Measurements from ENCODE around the gene DDA1.

DDA1 gene

DNA sequence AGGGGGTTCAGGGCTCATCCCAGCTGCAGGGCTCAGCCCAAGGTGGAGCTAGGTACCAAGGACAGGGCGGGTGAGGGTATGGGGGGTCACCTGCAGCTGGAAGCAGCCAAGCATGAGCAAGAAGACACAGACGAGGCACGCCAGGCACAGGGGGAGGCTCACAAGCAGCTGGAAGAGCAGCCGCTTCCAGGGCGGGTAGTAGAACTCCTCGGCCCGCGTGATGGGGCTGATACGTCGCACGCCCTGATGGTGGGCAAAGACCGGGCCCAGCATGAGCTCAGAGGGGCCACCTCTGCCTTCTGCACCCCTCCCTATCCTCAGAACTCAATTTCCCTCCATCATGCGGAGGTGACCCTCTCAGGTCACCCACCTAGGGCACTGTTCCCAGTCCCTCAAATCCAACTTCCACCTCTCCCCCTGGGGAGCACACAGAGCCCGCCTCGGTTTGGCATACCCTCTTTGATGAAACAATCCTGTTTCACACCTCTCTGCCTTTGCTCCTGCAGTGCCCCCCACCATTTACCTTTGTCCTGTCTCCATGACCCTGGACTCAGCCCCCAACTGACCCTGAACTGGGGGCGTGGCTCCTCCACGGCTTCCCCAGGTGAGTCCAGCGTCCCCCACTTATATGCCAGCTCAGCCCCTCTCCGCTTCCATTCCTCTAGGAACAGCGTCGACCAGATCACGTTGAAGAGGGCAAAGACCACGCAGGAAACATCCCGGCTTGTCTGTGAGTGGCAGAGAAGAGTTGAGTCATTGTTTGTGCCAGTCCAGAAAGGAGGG lies 21.1 kb downstream of the DDA1 start:
- DNase-seq (ENCODE audit: low read depth): no peak

- DNase-seq (ENCODE audit: low read depth): no peak
Observed at GRCh38 chr19:17331045-17331558, 21.7 kb downstream of the DDA1 start.

- no peak for DNase-seq (ENCODE audit: low read depth)
Observed at GRCh38 chr19:17332360-17332676, 23.0 kb downstream of the DDA1 start.

DNA sequence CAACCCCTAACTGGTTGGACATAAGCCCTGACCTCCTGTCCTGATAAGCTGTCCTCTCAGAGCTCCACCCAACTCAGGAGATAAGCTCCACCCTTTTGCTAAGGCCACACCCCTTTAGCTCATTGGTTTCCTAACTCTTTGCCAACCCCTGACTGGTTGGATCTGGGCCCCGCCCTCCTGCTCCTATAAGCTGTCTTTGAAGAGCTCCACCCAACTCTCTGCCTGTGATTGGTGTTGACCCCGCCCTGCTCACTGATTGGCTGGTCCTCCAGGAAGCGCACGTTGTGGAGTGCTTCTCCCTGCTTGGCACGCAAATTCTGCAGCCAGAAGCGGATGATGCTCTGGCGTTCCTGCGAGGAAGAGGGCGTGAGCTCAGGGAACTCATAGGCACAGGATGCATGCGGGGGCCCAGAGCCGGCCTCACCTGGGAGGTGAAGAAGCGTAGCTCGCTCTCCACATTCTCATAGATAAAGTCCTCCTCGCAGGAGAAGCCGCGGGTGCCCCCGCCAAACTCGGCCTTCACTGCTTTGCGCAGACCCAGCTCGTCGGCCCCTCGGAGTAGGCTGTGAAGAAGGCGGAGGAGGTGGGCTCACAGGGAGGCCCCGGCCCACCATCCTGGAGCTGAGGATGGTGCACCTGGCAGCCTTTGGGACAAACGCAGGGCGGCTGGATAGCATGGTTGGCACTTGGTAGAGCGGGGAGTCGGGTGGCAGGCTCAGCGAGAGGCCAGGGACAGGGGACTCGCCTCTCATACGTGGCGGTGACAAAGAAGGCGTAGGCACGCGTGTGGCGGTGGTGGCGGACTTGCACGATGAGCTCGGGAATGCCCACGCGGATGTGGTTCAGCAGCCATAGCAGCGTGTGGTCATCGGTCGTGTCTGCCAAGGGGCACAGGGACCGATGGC lies 23.6 kb downstream of the DDA1 start:
- no peak for DNase-seq (ENCODE audit: low read depth)

DNA sequence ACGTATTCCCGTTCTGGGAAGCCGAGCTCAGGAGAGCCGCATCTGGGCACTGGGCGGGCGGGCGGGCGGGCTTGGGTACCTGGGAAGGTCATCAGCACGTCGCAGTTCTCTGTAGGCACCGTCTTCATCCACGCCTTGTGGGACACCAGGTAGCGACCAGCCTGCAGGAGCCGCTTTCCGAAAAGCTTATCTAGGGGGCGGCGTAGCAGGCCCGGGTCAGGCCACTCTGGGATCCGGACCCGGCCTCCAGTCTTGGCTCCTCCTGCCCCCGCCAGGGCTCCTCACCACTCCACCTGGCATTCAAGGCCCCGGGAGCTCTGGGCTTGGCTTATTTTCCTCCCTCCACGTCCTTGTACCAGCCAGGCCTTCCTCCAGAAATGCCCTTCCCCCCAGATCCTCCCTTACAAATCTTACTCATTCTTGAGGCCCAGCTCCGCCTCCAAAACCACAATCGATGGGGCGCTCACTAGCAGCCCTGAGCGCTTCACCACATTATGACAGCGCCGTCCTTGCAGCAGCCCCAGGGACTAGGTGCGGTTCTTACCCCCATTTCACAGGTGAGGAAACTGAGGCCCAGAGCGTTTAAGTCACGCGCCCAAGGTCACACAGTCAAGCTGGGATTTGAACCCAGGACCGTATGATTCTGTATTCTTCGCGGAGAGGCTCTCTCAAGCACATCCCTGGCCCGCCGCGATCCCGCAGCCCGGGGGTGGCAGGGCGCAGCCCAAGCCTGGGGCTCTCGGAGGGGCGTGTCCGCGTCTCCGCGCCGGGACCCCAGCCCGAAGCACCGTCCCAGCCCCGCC lies 24.4 kb downstream of the DDA1 start:
- peak; percentile 75 for DNase-seq (ENCODE audit: low read depth)

- peak; percentile 94 for DNase-seq (ENCODE audit: low read depth)
Observed at GRCh38 chr19:17334414-17335409, 25.3 kb downstream of the DDA1 start, which contains the start of gene ANO8. ANO8 (minus strand) TSS chr19:17334855; CDS start chr19:17334670, 185 bp downstream.

- DNase-seq (ENCODE audit: low read depth): no peak
Observed at GRCh38 chr19:17335575-17335974, 26.2 kb downstream of the DDA1 start.

- DNase-seq (ENCODE audit: low read depth): peak; percentile 95
Observed at GRCh38 chr19:17336872-17337674, 27.7 kb downstream of the DDA1 start, which contains the start of gene GTPBP3. GTPBP3 (plus strand) TSS chr19:17337553; CDS start chr19:17337612, 59 bp downstream.

DNA sequence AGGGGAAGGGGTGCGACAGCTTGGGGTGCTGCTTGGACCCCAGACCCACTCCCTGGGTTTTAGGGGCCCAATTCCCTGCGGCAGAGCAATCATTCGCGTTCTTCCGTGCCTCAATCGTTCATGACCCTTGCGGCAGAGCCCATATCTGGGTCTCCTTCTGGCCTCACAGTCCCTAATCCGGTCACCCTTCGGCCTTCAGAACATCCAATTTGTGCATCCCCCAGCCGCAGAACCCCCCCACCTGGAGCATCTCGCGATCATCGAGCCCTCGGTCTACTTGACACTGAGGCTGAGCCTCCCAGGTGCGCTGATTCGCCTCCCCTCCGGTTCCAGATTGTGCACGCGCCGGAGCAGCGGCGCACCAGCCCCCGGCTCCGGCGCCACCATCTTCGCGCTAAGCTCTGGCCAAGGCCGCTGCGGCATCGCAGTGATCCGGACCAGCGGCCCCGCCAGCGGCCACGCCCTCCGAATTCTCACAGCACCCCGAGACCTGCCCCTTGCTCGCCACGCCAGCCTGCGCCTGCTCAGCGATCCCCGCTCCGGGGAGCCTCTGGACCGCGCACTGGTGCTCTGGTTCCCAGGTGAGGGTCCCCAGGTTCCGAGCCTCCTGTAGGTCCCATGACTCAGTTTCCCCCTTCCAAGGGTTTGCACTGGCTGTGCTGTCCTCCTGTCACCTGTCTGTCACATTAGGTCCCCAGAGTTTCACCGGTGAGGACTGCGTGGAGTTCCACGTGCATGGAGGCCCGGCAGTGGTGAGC lies 28.5 kb downstream of the DDA1 start:
- no peak for DNase-seq (ENCODE audit: low read depth)

- no peak for DNase-seq (ENCODE audit: low read depth)
Observed at GRCh38 chr19:17338433-17339078, 29.2 kb downstream of the DDA1 start.

DNA sequence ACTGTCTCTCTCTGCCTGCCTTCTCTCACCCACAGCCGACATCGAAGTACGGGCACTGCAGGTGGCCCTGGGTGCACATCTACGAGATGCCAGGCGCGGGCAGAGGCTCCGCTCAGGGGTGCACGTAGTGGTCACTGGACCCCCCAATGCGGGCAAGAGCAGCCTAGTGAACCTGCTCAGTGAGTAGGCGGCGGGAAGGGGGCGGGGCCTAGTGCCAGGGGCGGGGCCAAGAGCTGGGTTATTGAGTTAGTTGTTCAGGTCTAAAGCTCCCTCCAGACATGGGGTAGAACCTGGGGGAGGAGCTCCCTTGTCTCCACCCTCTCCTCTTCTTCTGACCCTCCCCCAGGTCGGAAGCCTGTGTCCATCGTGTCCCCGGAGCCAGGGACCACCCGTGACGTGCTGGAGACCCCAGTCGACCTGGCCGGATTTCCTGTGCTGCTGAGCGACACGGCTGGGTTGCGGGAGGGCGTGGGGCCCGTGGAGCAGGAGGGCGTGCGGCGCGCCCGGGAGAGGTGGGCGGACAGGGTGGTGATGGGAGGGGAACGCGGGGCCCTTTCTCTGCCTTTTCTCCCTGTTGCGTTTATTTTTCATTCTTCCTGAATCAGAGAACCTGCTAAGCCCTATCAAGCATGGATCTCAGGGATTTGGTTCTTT lies 29.9 kb downstream of the DDA1 start:
- no peak for DNase-seq (ENCODE audit: low read depth)

DNA sequence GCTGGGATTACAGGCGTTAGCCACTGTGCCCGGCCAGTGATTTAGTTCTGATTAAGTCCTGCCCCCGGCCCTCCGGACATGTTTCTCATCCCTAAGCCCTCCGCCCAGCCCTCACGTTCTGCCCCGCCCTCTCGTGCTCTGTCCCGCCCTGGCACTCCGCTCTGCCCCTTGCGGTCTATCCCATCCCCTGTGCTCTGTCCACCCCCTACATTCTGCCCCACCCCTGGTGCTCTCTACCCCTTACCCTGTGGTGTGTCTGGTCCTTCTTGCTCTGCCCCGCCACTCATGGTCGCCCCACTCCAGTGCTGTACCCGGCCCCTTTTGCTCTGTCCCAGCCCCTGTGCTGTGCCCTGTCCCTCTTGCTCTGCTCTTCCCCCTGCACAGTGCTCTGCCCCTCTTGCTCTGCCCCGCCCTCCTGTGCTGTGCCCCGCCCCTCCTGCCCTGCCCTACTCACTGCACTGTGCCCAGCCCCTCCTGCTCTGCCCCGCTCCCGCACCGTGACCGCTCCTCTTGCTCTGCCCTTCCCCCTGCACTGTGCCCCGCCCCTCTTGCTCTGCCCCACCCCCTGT lies 31.0 kb downstream of the DDA1 start:
- no peak for DNase-seq (ENCODE audit: low read depth)

GRCh38 chr19:17340871-17341357 lies 31.6 kb downstream of the DDA1 start:
- no peak for DNase-seq (ENCODE audit: low read depth)

- no peak for DNase-seq (ENCODE audit: low read depth)
Observed at GRCh38 chr19:17341386-17341785, 32.0 kb downstream of the DDA1 start.

GRCh38 chr19:17341845-17342244 lies 32.5 kb downstream of the DDA1 start:
- DNase-seq (ENCODE audit: low read depth): no peak

DNA sequence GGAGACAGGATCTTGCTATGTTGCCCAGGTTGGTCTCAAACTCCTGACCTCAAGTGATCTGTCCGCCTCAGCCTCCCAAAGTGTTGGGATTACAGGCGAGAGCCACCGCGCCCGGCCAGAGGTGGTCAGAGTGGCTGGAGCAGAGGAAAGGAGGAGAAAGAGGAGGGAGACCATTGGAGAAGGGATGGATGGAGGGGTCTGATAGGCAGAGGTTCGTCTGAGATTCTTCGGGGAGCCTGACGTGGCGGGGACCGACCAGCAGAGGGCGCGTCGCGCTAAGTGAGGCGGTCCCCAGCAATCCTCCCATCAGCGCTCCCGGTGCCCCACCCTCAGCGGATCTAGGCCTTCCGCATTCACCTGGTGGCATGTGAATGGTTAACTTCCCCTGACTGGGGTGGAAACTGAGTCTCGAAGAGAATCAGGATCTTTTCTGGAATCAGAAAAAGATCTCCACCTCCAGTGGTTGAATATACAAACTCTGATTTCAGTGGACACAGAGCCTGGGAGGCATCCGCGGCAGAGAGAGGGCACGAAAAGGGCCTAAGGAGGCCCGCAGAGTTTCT lies 36.8 kb downstream of the DDA1 start:
- DNase-seq (ENCODE audit: low read depth): peak; percentile 69

- DNase-seq (ENCODE audit: low read depth): no peak
Observed at GRCh38 chr19:17347361-17347760, 38.0 kb downstream of the DDA1 start.

All from activated T-cell treated with anti-CD3 and anti-CD28 coated beads for 24 hours (primary cell).